Urothelium cell line (cell line): ENCODE measurements around the gene ZNF619.
A peak's percentile ranks its signal among the peaks of the same experiment; 100 is the strongest.
"Not testable (repeated sequence)": the region's sequence is repeated elsewhere in the genome, so short reads cannot be mapped to it uniquely, and the experiment has no call there.

Experiments used
- DNase-seq: peaks from one replicate; pipeline ENCODE4 v3.0.0; 2011; ENCODE audit warnings: low spot score, mixed read lengths
- FAIRE-seq: peaks from 2 replicates; lab custom pipeline; 2011; peaks lifted over from hg19 to GRCh38; lab: Jason Lieb, UNC

Gene ZNF619

DNA sequence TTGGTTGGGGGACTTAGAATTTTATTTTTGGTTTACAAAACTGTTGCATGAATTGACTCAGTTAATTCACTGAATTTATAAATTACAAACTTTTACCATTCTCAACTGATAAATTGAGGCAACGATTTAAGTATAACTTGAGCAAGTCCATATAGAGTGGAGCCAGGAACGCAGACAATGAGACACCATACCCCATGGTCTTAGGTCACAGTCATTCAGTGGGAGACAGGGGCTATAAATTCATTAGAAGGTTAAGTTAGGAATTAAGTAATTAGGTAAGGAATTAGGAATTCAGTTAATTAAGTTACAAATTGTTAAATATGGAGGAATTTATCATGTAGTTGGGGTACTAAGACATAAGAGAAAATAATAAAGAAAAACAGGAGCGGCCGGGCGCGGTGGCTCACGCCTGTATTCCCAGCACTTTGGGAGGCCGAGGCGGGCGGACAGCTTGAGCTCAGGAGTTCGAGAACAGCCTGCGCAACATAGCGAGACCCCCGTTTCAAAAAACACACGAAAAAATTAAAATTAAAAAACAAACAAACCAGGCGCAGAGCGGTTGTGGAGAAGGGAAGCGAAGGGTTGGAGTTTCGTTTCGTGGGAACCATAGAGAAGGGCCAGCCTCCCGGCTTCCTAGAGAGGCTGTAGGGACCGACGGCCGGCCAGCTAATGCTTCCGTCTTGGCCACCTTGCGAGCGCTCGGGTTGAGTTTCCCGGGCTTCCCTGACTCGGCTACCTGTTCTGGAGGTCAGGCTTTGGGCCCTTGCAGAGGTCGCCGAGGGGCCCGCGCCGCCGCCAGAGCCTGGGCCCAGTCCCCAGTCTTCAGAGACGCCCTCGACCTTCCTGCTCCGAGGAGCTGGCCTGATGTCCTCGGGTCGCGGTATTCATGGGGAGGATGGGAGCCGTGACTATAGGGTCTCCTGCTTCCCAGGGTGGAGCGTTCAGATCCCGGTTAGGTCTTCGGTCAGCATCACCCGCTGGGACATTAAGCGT lies at the start of gene ZNF619:
ZNF619 (plus strand) TSS at position 645 of the 993 bp plus-strand sequence. CDS start 858 bp downstream, outside the sequence.
- FAIRE-seq (no peak), DNase-seq (peak; percentile 80)

DNA sequence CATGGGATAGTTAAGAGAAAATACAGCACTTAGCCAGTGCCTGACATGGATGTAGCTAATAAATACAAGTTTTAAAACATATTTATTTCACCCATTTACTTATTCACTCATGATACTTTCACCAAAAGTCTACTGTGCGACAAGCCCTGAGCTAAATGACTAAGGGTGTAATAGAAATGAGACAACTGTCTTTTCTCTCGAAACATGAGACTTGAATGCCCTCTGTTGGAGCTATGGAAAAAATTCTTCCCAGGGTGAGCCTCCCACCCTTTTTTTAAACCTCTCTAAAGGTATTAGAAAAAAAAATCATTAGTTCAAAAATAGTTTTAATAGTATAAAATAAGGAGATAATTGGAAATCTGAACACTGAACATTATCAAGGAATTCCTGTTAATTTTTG lies 44.1 kb upstream of the ZNF619 start:
- FAIRE-seq = no peak
- DNase-seq = no peak

- DNase-seq (no peak), FAIRE-seq (no peak)
Observed at GRCh38 chr3:40437889-40438288, 39.0 kb upstream of the ZNF619 start.

GRCh38 chr3:40445062-40445461 lies 31.9 kb upstream of the ZNF619 start:
- DNase-seq = no peak
- no peak for FAIRE-seq

DNA sequence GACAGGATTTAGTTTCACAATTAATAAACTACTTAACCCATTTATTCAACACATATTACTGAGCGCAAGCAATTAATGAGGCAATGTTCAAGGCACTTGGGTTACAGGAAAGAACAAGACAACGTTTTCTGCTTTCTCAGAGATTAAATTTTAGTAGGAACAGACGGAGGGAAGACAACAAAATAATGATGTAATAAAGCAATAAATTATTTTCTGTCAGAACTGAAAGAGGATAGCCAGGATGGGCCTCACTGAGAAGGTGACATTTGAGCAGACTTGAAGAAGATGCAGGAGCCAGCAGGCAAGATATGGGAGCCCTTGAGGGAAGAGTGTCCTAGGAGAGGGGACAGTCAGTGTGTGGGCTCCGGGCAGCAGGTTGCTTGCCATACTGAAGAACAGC lies 31.0 kb upstream of the ZNF619 start:
- no peak for DNase-seq
- FAIRE-seq = no peak

GRCh38 chr3:40450438-40450837 lies 26.5 kb upstream of the ZNF619 start:
- DNase-seq = no peak
- FAIRE-seq = no peak

- FAIRE-seq = no peak
- DNase-seq = no peak
Observed at GRCh38 chr3:40451551-40451950, 25.4 kb upstream of the ZNF619 start.

DNA sequence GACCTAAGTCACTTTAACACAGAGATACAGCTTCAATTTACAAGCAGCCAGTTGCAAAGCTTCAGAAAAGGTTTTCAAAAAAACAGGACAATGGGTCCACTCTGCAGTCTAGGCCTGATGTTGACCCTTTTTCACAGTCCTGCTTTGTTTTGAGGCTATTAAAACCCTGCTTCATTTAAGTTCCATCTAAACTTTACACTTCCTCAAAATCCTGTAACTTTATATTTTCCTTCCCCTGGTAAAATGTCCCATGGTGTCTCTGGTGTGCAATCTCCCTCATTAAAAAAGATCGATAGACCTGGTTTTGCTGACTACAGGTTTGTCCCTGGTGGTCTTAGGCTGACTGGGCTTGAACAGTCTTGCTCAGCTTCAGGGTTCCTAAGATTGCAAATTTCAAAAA lies 24.9 kb upstream of the ZNF619 start:
- DNase-seq (no peak), FAIRE-seq (no peak)

DNA sequence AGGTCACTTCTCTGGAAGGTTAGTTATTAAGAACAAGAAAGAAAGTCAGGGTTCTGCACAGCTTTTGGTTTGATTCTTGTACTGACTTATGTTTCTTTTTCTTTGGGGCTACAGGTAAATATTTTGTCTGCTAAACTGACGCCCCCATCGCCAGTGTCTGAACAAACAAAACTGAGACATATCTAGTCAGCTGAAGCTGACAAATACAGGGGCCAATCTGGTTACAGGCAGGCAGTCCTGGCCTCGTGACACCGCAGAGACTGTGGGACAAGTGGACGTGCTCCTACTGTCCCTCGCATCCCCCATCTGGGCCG lies 24.4 kb upstream of the ZNF619 start:
- no peak for FAIRE-seq

DNA sequence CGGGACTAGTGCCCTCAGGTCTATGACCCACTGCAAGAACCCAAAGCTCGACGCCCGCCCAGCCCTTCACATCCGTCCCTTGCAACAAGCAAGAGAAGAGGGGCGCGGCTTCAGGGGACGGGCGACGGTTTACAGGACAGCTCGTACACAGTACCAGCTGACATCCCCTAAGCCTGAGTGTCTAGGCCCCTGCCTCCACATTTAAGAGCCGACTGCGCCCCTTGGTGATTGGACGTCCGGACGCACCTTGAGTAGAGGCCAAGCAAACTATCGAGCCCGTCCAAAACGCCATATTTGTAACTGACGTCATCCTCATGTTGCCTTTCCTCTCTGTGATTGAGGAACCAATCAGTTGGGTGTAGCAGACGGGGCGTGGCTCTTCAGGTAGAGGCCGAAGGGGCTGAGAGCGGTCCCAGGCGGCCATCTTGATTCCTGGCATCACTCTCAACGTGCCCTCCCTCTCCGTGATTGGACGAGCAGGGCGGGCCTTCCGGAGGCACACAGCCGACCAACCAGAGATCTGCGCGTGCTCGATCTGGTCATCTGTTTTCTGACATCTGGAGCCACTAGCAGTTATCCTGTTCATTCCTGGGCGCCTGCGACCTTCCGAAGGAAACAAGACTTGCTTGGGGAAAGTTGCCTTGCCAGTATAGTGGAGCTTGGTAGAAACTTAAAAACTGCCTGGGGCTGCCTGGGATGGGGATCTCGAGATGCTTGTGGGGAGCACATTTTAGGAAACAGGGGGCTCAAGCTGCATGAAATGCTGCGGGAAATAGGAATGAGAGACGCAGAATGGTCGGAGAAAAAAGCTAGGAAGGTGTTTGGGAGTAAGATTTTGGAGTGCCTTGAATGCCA lies 23.8 kb upstream of the ZNF619 start:
- FAIRE-seq (peak; percentile 50), DNase-seq (peak; percentile 98)

More for the DNA sequence above, 24.4 kb upstream of the ZNF619 start:
- no peak for DNase-seq

DNA sequence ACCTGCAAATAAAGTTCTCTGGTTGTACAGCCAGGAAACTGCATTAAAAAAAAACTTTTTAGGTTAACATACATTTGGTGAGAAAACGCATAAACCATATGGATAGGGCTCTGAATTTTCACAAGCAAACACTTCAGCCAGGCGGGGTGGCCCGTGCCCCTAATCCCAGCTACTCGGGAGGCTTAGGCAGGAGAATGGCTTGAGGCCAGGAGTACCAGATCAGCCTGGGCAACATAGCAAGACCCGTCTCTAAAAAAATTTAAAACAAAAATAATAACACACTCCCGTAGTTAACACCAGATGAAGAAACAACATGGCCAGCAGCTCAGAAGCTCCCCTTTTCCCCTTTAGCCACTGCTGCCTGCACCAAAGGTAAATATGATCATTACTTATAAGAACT lies 23.0 kb upstream of the ZNF619 start:
- DNase-seq = no peak
- no peak for FAIRE-seq

DNA sequence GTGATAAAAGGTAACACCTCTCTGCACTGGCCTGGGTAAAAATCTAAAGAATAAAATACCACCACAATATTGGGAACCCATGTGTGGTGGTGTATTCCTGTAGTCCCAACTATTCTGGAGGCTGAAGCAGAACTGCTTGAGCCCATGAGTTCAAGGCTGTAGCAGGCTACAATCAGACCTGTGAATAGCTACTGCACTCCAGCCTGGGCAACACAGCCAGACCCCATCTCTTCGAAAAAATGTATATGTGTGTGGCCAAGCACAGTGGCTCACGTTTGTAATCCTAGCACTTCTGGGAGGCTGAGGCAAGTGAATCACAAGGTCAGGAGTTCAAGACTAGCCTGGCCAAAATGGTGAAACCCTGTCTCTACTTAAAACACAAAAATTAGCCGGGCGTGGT lies 21.6 kb upstream of the ZNF619 start:
- FAIRE-seq = no peak

GRCh38 chr3:40456279-40456939 lies 20.5 kb upstream of the ZNF619 start:
- DNase-seq (no peak), FAIRE-seq (no peak)

More for the DNA sequence above, 21.6 kb upstream of the ZNF619 start:
- DNase-seq = no peak

- DNase-seq (peak; percentile 95), FAIRE-seq (peak; percentile 89)
Observed at GRCh38 chr3:40456940-40457823, 19.7 kb upstream of the ZNF619 start, which contains the start of gene RPL14. Gene RPL14, plus strand, starts transcription at chr3:40457339. Its CDS starts 133 bp downstream, at chr3:40457472.

DNA sequence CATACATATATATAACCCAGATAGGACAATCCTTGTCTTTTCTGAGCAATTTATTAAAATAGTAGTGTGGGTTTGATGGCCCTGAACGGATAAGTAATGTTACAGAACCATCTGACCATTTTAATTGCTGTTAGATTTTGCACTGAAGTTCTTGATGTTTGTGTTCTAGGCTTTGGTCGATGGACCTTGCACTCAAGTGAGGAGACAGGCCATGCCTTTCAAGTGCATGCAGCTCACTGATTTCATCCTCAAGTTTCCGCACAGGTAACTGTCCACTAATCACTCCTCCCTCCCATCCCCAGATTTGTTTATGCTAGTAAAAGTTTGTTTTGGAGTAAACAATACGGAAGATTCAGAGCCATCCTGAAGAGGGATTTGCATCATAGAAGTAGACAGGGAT lies 18.4 kb upstream of the ZNF619 start:
- no peak for DNase-seq
- FAIRE-seq = no peak

DNA sequence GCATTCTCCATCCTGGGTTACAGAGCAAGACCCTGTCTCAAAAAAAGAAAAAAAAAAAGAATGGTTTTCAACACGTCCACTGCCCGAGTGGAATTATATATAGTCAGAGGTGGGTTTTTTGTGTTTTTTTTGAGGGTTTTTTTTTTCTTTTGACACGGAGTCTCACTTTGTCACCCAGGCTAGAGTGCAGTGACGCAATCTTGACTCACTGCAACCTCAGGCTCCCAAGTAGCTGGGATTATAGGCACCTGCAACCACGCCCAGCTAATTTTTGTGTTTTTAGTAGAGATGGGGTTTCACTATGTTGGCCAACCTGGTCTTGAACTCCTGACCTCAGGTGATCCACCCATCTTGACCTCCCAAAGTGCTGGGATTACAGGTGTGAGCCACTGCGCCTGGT lies 16.4 kb upstream of the ZNF619 start:
- not testable (repeated sequence) for FAIRE-seq, DNase-seq

GRCh38 chr3:40461161-40461560 lies 15.8 kb upstream of the ZNF619 start:
- no peak for FAIRE-seq
- DNase-seq = no peak

DNA sequence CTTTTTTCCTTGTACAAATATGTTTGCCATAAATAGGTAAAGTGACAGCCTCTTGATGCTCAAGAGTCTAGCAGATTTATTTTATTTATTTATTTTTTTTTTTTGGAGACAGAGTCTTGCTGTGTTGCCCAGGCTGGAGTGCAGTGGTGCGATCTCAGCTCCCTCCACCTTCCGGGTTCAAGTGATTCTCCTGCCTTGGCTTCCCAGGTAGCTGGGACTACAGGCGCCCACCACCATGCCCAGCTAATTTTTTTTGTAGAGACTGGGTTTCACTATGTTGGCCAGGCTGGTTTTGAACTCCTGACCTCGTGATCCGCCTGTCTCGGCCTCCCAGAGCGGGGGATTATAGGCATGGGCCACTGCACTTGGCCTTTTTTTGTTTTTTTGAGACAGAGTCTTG lies 14.1 kb upstream of the ZNF619 start:
- DNase-seq, FAIRE-seq: not testable (repeated sequence)

DNA sequence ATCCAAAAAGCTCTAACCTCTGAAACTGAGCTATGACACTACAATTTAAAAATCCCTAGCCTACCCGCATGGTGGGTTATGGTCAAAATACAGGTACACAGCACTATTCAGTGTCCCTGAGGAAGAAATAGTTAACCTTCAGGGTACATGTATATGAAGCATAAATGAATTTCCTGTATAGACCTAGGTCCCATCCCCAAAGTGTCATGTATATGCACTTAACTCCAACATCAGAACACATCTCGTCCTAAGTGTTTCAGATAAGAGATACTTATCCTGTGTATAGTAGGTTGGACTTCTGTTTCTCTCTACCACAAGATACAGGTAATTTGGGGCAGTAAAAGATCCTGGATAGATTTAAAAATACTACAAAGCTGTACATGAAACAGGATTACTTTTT lies 13.3 kb upstream of the ZNF619 start:
- FAIRE-seq (no peak), DNase-seq (no peak)
